Astrocyte (in vitro differentiated cells and primary cell): ENCODE results near the gene TRIM16. TPM values are rescaled to one million over a fixed set of nuclear protein-coding genes. Genes with fewer than 3 reads are reported as not detected.

Experiments
- total RNA-seq: library from RNA; stranded (reverse); gene quantifications from 2 replicates; pipeline ENCODE4 v1.2.1, GENCODE V29; 2021

Gene TRIM16
- total RNA-seq, 1 donor from 2014 or later: 44.8 TPM

Other genes with a start within 250 kb of the TRIM16 start
- 6.2 and 8.8 TPM in 2 replicates for gene CDRT4, start 216.7 kb downstream of the TRIM16 start, total RNA-seq
- 24.4 and 30.8 TPM in 2 replicates for gene TVP23C, start 120.8 kb downstream of the TRIM16 start, total RNA-seq
- 2.4 and 3.9 TPM in 2 replicates for gene FBXW10B, start 64.6 kb downstream of the TRIM16 start, total RNA-seq
- gene ZNF286A, start 15.4 kb upstream of the TRIM16 start, total RNA-seq: 44.1 and 58.6 TPM in 2 replicates
- gene TBC1D26, start 48.0 kb upstream of the TRIM16 start, total RNA-seq: 0.14 and 0.77 TPM in 2 replicates